K562 (cell line): ENCODE results near the gene PPP6R1. TPM values are rescaled to one million over a fixed set of nuclear protein-coding genes. Genes with fewer than 3 reads are reported as not detected.
A peak's percentile ranks its signal among the peaks of the same experiment; 100 is the strongest.

Experiments
- KDM2B ChIP-seq: fragments of 250-450 bp; sonication (Bioruptor Pico); IDR thresholded peaks from 2 replicates; pipeline ENCODE4 v1.8.0; 2021; ENCODE audit warnings: mild to moderate bottlenecking, moderate library complexity
- MCM7 ChIP-seq, 2 experiments: fragments of 450-650 bp; IDR thresholded peaks; 2 replicates each; pipeline ENCODE4 v1.6.1; 2016 to 2018
- ZNF134 ChIP-seq: fragments of 250-450 bp; sonication (Bioruptor Pico); conservative IDR thresholded peaks from 2 replicates; pipeline ENCODE4 v1.4.0; 2020
- polyA plus RNA-seq, 8 experiments: library from polyadenylated mRNA; depleted of rRNA in 4 of 8; stranded (reverse) in 5 of 8; unstranded in 3 of 8; fragments of >200 nt; fragmentation: Nextera tagmentation in 2 of 8; fragmentation: Illumina TruSeq in 1 of 8; extraction: Ambion mirVana in 2 of 8; extraction: Trizol in 1 of 8; gene quantifications; 2 replicates each; pipeline versions ENCODE4 v1.2.1 to v1.2.3, GENCODE V29; 2011 to 2014; ENCODE audit warnings: inconsistent platforms in 1 of 8, missing spikeins in 1 of 8
- total RNA-seq, 7 experiments: library from RNA; depleted of rRNA in 6 of 7; stranded (reverse); fragments of >200 nt in 6 of 7; fragmentation: Illumina TruSeq in 2 of 7; extraction: Trizol in 2 of 7; gene quantifications; 2 replicates each; pipeline versions ENCODE4 v1.2.1 to v1.2.3, GENCODE V29; 2011 to 2021; ENCODE audit warnings: low replicate concordance in 1 of 7
- TF ChIP-seq, protein P1 (sequence below): fragments of 250-450 bp; sonication (Bioruptor Pico); IDR thresholded peaks from 2 replicates; pipeline ENCODE4 v1.8.0; 2021; ENCODE audit warnings: borderline replicate concordance, mild to moderate bottlenecking, moderate library complexity; ENCODE audit not compliant: poor library complexity, severe bottlenecking
- TF ChIP-seq, protein P2 (sequence below): fragments of 250-450 bp; sonication (Bioruptor Pico); IDR thresholded peaks from 2 replicates; pipeline ENCODE4 v1.5.0; 2020; ENCODE audit warnings: mild to moderate bottlenecking, borderline replicate concordance
- TF ChIP-seq, protein P3 (sequence below): fragments of 250-450 bp; sonication (Bioruptor Pico); IDR thresholded peaks from 2 replicates; pipeline ENCODE4 v1.4.0; 2020; ENCODE audit warnings: mild to moderate bottlenecking, moderate library complexity
- TF ChIP-seq, protein P4 (sequence below), 2 experiments: fragments of 450-650 bp in 1 of 2; sonication (generic) in 1 of 2; formaldehyde crosslinking in 1 of 2; IDR thresholded peaks; 2 replicates each; pipeline versions ENCODE4 v1.7.1 to v1.9.0; 2016 to 2022; ENCODE audit warnings: inconsistent platforms in 1 of 2, mild to moderate bottlenecking in 1 of 2, missing genetic modification reagents in 1 of 2
- TF ChIP-seq, protein P5 (sequence below): sonication (generic); formaldehyde crosslinking; IDR thresholded peaks from 2 replicates; pipeline ENCODE4 v1.8.0; 2022; ENCODE audit warnings: mild to moderate bottlenecking, low read depth, missing genetic modification reagents

Gene PPP6R1
- total and polyA plus RNA-seq, 9 of the 15 experiments (the other 6 are each of a cell fraction or from before 2014, with no cell fraction given), result 0.48 to 135 (median 37.2) TPM

DNA sequence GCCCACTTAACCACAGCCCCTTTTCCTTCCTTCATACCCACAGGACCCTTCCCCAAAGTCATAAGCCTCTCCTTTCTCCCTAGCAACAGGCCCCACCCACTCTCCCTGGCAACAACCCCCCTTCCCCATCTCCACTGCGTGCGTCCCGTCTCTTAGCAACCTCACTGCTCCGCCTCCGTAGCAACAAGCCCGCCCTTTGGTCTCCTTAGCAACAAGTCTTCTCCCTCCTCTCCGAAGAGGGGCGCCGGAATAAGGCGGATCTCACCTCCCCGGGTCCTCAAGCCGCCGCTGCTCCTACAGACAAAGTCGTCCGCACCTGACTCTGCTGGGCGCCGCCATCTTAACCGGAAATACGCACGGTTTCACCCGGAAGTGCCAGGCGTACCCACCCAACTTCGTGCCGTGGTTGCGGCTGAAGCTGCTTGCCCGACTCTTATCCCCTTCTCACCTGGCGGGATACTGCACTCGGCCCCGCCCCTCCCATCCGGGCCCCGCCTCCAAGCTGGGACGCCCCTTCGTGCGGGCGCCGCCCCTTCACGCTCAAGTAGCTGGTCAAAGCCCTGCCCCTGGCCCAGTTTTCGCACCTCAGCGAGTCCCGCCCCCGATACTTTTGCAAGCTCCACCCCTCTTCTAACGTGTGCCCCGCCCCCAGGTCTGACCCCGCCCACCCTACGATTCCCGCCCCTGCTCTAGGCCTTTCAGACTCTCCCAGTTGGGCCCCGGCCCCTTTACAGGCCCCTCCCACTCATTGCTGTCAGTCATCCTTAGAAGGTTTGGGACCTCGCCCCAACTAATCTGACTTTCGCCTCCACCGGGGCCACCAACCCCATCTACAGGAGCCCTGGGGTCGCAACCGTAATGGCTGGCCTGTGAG is 21.2 kb upstream of the PPP6R1 start, which contains the start of gene HSPBP1 (continued):
- TF ChIP-seq, protein P1, sequence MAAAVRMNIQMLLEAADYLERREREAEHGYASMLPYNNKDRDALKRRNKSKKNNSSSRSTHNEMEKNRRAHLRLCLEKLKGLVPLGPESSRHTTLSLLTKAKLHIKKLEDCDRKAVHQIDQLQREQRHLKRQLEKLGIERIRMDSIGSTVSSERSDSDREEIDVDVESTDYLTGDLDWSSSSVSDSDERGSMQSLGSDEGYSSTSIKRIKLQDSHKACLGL (CRISPR knock-in tag), result peak; percentile 96
- TF ChIP-seq, protein P2, sequence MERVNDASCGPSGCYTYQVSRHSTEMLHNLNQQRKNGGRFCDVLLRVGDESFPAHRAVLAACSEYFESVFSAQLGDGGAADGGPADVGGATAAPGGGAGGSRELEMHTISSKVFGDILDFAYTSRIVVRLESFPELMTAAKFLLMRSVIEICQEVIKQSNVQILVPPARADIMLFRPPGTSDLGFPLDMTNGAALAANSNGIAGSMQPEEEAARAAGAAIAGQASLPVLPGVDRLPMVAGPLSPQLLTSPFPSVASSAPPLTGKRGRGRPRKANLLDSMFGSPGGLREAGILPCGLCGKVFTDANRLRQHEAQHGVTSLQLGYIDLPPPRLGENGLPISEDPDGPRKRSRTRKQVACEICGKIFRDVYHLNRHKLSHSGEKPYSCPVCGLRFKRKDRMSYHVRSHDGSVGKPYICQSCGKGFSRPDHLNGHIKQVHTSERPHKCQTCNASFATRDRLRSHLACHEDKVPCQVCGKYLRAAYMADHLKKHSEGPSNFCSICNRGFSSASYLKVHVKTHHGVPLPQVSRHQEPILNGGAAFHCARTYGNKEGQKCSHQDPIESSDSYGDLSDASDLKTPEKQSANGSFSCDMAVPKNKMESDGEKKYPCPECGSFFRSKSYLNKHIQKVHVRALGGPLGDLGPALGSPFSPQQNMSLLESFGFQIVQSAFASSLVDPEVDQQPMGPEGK (CRISPR knock-in tag), result no peak
- TF ChIP-seq, protein P3, sequence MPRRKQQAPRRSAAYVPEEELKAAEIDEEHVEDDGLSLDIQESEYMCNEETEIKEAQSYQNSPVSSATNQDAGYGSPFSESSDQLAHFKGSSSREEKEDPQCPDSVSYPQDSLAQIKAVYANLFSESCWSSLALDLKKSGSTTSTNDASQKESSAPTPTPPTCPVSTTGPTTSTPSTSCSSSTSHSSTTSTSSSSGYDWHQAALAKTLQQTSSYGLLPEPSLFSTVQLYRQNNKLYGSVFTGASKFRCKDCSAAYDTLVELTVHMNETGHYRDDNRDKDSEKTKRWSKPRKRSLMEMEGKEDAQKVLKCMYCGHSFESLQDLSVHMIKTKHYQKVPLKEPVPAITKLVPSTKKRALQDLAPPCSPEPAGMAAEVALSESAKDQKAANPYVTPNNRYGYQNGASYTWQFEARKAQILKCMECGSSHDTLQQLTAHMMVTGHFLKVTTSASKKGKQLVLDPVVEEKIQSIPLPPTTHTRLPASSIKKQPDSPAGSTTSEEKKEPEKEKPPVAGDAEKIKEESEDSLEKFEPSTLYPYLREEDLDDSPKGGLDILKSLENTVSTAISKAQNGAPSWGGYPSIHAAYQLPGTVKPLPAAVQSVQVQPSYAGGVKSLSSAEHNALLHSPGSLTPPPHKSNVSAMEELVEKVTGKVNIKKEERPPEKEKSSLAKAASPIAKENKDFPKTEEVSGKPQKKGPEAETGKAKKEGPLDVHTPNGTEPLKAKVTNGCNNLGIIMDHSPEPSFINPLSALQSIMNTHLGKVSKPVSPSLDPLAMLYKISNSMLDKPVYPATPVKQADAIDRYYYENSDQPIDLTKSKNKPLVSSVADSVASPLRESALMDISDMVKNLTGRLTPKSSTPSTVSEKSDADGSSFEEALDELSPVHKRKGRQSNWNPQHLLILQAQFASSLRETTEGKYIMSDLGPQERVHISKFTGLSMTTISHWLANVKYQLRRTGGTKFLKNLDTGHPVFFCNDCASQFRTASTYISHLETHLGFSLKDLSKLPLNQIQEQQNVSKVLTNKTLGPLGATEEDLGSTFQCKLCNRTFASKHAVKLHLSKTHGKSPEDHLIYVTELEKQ (CRISPR knock-in tag), result no peak
- no peak for TF ChIP-seq MCM7 (IDR thresholded peaks at IDR 0.05)
- no peak for TF ChIP-seq KDM2B (CRISPR knock-in tag)
- TF ChIP-seq, protein P4, sequence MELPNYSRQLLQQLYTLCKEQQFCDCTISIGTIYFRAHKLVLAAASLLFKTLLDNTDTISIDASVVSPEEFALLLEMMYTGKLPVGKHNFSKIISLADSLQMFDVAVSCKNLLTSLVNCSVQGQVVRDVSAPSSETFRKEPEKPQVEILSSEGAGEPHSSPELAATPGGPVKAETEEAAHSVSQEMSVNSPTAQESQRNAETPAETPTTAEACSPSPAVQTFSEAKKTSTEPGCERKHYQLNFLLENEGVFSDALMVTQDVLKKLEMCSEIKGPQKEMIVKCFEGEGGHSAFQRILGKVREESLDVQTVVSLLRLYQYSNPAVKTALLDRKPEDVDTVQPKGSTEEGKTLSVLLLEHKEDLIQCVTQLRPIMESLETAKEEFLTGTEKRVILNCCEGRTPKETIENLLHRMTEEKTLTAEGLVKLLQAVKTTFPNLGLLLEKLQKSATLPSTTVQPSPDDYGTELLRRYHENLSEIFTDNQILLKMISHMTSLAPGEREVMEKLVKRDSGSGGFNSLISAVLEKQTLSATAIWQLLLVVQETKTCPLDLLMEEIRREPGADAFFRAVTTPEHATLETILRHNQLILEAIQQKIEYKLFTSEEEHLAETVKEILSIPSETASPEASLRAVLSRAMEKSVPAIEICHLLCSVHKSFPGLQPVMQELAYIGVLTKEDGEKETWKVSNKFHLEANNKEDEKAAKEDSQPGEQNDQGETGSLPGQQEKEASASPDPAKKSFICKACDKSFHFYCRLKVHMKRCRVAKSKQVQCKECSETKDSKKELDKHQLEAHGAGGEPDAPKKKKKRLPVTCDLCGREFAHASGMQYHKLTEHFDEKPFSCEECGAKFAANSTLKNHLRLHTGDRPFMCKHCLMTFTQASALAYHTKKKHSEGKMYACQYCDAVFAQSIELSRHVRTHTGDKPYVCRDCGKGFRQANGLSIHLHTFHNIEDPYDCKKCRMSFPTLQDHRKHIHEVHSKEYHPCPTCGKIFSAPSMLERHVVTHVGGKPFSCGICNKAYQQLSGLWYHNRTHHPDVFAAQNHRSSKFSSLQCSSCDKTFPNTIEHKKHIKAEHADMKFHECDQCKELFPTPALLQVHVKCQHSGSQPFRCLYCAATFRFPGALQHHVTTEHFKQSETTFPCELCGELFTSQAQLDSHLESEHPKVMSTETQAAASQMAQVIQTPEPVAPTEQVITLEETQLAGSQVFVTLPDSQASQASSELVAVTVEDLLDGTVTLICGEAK (IDR thresholded peaks at IDR 0.05), result peak; percentile 99
- TF ChIP-seq, protein P4 (CRISPR knock-in tag; IDR thresholded peaks at IDR 0.05), result no peak
- TF ChIP-seq, protein P5, sequence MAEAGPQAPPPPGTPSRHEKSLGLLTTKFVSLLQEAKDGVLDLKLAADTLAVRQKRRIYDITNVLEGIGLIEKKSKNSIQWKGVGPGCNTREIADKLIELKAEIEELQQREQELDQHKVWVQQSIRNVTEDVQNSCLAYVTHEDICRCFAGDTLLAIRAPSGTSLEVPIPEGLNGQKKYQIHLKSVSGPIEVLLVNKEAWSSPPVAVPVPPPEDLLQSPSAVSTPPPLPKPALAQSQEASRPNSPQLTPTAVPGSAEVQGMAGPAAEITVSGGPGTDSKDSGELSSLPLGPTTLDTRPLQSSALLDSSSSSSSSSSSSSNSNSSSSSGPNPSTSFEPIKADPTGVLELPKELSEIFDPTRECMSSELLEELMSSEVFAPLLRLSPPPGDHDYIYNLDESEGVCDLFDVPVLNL (CRISPR knock-in tag), result no peak
- no peak for TF ChIP-seq ZNF134 (CRISPR knock-in tag)
